ENCODE data around the gene FCHSD2.

- TF ChIP-seq TAF1 (conservative IDR thresholded peaks at IDR 0.05) (no peak), REST (IDR thresholded peaks at IDR 0.05) (no peak), CTCF (IDR thresholded peaks at IDR 0.05; ENCODE audit: low read depth, low read length, missing input control) (no peak), MAX (IDR thresholded peaks at IDR 0.05) (no peak), ATF3 (IDR thresholded peaks at IDR 0.05) (no peak), JUND (IDR thresholded peaks at IDR 0.05) (no peak), YY1 (IDR thresholded peaks at IDR 0.05) (no peak)
These were observed 18.1 kb upstream of the FCHSD2 start for GRCh38 chr11:73160005-73160760.

Data from liver (tissue), 3 donors.